HG02763 (cell line): ENCODE results near the gene CFAP57.

Experiments
- ATAC-seq: cut with Tn5 transposase; IDR thresholded peaks from one replicate; pipeline ENCODE4 v1.9.1; 2021; ENCODE audit warnings: mild to moderate bottlenecking, moderate library complexity; ENCODE audit not compliant: unreplicated experiment

CFAP57 gene

GRCh38 chr1:43251024-43251423, 78.9 kb downstream of the CFAP57 start:
- no peak for ATAC-seq

GRCh38 chr1:43252225-43252624, 80.1 kb downstream of the CFAP57 start:
- ATAC-seq, result no peak

DNA sequence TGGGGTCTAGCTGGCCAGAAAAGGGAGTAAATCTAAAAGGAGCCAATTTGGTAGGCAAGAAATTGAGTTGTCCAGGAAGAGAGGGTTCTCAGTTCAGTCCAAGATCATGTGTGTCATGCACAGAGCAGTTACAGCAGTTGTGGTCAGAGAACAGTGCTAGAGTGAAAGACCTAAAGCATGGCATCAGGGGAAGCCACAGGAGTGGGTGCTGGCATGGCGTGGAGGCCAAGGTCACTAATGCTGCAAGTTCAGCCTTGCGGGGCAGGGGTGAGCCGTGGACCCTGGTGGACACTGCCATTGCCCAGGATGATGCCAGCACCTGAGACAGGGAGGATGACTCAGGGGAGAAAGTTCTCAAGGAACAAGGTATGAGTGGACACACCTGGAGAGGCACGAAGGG, 81.0 kb downstream of the CFAP57 start:
- no peak for ATAC-seq

GRCh38 chr1:43253876-43254275, 81.7 kb downstream of the CFAP57 start:
- no peak for ATAC-seq

GRCh38 chr1:43255438-43256210, 83.5 kb downstream of the CFAP57 start:
- ATAC-seq, result no peak

- no peak for ATAC-seq
Measured at GRCh38 chr1:43256675-43257570, 84.8 kb downstream of the CFAP57 start.

- no peak for ATAC-seq
Measured at GRCh38 chr1:43258370-43258769, 86.2 kb downstream of the CFAP57 start.

- ATAC-seq, result no peak
Measured at GRCh38 chr1:43265431-43265830, 93.3 kb downstream of the CFAP57 start.

DNA sequence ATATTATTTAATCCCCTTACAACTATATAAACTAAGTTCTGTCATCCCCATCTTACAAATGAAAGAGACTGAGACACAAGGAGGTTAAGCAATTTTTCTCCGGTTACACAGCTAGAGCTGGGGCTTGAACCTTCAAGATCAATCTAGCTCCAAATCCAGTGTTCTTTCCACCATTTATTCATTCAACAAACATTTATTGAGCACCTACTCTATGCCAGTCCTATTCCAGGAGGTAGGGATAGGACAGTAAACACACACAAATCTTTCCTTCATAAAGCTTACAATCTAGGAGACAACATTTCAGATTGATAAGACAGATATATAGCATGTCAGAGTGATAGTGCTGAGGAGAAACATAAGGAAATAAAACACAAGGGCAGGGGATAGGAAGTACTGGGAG, 94.8 kb downstream of the CFAP57 start:
- ATAC-seq, result no peak

- no peak for ATAC-seq
Measured at GRCh38 chr1:43267291-43267805, 95.2 kb downstream of the CFAP57 start.

GRCh38 chr1:43267818-43268425, 95.8 kb downstream of the CFAP57 start:
- no peak for ATAC-seq

- no peak for ATAC-seq
Measured at GRCh38 chr1:43269627-43270375, 97.7 kb downstream of the CFAP57 start, which contains the start of gene TMEM125. TSS of gene TMEM125 (plus strand) at chr1:43269983. CDS start at chr1:43272723, 2,740 bp downstream.

GRCh38 chr1:43270421-43271095, 98.4 kb downstream of the CFAP57 start:
- ATAC-seq, result no peak

GRCh38 chr1:43271186-43272118, 99.3 kb downstream of the CFAP57 start:
- ATAC-seq, result no peak

GRCh38 chr1:43272161-43272560, 100.0 kb downstream of the CFAP57 start:
- ATAC-seq, result no peak

- ATAC-seq, result no peak
Measured at GRCh38 chr1:43272576-43273571, 100.7 kb downstream of the CFAP57 start.

DNA sequence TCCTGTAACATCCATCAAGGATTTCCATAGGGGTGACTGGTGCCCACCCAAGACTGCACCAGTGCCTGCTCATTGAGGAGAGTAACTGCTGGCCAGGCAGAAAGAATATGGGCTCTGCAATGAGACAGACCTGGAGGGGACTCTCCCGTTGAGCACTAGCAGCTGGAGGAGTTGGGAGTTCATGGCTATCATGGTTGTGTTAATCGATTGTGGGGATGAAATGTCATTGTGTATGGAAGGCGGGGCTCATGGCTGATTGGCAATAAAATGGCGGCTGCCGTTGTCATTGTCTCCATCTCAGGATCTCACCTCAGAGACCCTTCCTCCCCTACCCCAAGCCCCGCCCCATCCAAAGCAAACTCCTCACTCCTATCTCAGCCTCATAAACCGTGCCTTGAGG, 101.6 kb downstream of the CFAP57 start:
- ATAC-seq, result no peak
